Activated naive CD4-positive, alpha-beta T cell treated with anti-CD3 and anti-CD28 coated beads, Interleukin-2, amount 50 U/mL, for 72 hours (primary cell): ENCODE data around the gene ZC3H11A. TPM values are rescaled to one million over a fixed set of nuclear protein-coding genes. Genes with fewer than 3 reads are reported as not detected.
"Not testable (repeated sequence)": the region's sequence is repeated elsewhere in the genome, so short reads cannot be mapped to it uniquely, and the experiment has no call there.

Experiments used
- ATAC-seq, 2 donors: fragments of 150-1000 bp; cut with Tn5 transposase; 2 replicates each; pipeline ENCODE4 v1.10.0; 2021; ENCODE audit warnings: mild to moderate bottlenecking in 2 of 2, moderate library complexity in 2 of 2
- DNase-seq, 2 donors: peaks; one replicate each; pipeline ENCODE4 v3.0.0; 2021 to 2022; ENCODE audit warnings: low spot score in 2 of 2
- H3K27ac Mint-ChIP-seq, 2 donors: one replicate each; pipeline ENCODE4 v1.8.0; 2022; ENCODE audit warnings: mild to moderate bottlenecking in 2 of 2, mixed read lengths in 2 of 2
- H3K36me3 Mint-ChIP-seq, 2 donors: one replicate each; pipeline ENCODE4 v1.8.0; 2022; ENCODE audit warnings: mixed read lengths in 2 of 2
- H3K9me3 Mint-ChIP-seq, 2 donors: one replicate each; pipeline ENCODE4 v1.8.0; 2022; ENCODE audit warnings: mixed read lengths in 2 of 2
- total RNA-seq, 2 donors: library from RNA; stranded (reverse); gene quantifications; one replicate each; pipeline ENCODE4 v1.2.3, GENCODE V29; 2022

ZC3H11A gene
- total RNA-seq, 2 donors from 2014 or later: 95.4 to 161 TPM

- Mint-ChIP-seq H3K9me3 (no peaks in the 10 kb centered on the region), H3K36me3 (peaks cover 0 to 20% of the 10 kb centered on the region in 2 donors), H3K27ac (peak overlapping the region in 1 of 2 donors; percentile 81)
- ATAC-seq (no peak), DNase-seq (no peak)
These were observed 10.3 kb downstream of the ZC3H11A start for GRCh38 chr1:203805689-203806088.

DNA sequence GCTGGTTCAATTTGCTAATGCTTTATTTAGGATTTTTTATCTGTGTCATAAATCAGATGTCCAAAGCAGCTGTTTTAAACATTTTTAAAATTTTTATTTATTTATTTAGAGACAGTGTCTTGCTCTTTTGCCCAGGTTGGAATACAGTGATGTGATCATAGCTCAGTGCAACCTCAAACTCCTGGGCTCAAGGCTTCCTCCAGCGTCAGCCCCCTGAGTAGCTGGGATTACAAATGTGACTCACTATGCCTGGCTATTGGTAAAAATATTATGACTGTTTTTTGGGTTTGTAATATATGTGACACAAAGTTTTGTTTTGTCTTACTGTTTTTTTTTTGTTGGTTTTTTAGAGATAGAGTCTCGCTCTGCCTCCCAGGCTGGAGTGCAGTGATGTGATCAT, 11.8 kb downstream of the ZC3H11A start:
- H3K27ac Mint-ChIP-seq: peak overlapping the region in 1 of 2 donors; percentile 50

DNA sequence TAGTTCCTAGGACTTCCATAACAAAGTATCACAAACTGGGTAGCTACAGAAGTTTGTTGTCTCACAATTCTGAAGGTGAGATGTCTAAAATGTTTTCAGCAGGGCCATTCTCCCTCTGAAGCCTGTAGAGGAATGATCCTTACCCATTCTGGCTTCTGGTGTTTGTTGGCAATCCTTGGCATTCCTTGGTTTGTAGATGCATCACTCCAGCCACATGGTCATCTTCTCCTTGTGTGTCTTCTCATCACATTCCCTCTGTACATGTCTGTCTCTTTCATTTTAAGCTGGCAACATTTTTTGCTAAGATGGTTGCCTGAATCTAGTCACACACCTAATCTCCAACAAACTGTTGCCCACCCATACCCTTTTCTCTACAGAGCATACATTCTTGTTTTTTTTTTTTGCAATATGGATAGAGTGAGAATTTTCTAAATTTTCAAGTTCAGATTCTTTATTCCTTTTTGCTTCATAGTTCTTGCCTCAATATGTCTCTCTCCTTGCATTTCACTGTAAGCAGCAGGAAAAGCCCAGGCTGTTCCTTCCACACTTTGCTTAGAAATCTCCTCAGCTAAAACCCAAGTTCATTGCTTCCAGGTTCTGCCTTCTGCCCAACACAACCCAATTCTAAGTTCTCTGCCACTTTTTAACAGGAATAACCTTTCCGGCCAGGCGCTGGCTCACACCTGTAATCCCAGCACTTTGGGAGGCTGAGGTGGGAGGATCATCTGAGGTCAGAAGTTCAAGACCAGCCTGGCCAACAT, 18.3 kb downstream of the ZC3H11A start:
- DNase-seq: no peak
- peaks cover 0 to 37% of the 10 kb centered on the region in 2 donors for H3K36me3 Mint-ChIP-seq
- no peak overlapping the region for H3K27ac Mint-ChIP-seq
- H3K9me3 Mint-ChIP-seq: no peaks in the 10 kb centered on the region
- ATAC-seq: no peak

More for the DNA sequence above, 11.8 kb downstream of the ZC3H11A start:
- Mint-ChIP-seq H3K36me3 (peaks cover 0 to 30% of the 10 kb centered on the region in 2 donors), H3K9me3 (no peaks in the 10 kb centered on the region)
- DNase-seq (no peak), ATAC-seq (no peak)

DNA sequence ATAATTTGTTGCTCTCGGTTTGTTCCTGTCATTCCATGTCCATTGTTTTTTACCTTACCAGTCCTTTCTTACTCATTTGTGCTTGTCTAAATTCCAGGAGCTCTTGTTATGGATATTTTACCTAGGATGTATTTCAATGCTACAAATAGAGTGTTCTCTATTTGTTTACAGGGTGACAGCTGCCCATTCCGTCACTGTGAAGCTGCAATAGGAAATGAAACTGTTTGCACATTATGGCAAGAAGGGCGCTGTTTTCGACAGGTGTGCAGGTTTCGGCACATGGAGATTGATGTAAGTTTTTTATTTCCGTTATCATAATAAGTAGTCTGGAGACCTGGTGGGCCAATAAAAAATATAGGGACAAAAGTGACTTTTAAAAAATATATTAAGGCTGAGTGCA, 23.0 kb downstream of the ZC3H11A start:
- no peak for ATAC-seq
- Mint-ChIP-seq H3K9me3 (no peaks in the 10 kb centered on the region), H3K27ac (peak overlapping the region in 1 of 2 donors; percentile 58), H3K36me3 (peaks cover 17 to 40% of the 10 kb centered on the region in 2 donors)
- no peak for DNase-seq

DNA sequence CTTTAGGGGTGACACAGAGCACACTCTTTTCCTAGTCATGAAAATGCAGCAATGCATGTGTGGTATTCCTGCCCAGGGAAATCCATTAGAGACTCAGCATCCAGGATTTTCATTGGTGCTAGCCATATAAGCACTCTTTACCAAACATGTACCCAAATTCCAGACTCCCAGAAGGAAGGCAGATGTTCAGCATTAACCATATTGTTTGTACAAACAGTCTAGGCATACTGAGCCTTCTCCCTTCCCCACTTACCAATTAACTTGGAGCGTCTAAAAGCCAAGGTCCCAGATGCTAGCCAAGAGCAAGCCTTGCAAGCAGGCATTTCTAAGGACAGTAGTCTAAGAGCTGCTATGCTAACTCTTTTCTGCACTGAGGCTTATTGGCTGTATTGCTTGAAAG, 27.9 kb downstream of the ZC3H11A start:
- no peaks in the 10 kb centered on the region for H3K9me3 Mint-ChIP-seq
- no peak for ATAC-seq
- no peak for DNase-seq
- H3K36me3 Mint-ChIP-seq: peaks cover 24 to 40% of the 10 kb centered on the region in 2 donors
- H3K27ac Mint-ChIP-seq: peak overlapping the region in 1 of 2 donors; percentile 0

GRCh38 chr1:203826175-203826574, 30.8 kb downstream of the ZC3H11A start:
- Mint-ChIP-seq H3K36me3 (peaks cover 24 to 43% of the 10 kb centered on the region in 2 donors), H3K27ac (no peak overlapping the region), H3K9me3 (no peaks in the 10 kb centered on the region)
- no peak for DNase-seq
- ATAC-seq: no peak

DNA sequence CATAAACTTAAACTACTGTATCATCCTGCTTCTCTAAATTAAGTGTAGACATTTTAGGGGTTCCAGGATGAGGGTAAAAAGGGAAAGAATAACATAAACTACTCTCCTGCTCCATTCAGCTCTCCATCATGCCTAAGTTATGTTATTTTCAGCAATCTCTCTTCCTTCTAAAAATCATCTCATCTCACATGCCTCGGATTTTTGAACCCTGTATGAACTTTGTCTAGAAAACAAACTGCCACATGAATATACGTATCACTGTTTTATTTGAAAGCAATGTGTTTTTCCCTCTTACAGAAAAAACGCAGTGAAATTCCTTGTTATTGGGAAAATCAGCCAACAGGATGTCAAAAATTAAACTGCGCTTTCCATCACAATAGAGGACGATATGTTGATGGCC, 32.6 kb downstream of the ZC3H11A start:
- DNase-seq (no peak), ATAC-seq (no peak)
- Mint-ChIP-seq H3K27ac (no peak overlapping the region), H3K36me3 (peaks cover 16 to 40% of the 10 kb centered on the region in 2 donors), H3K9me3 (no peaks in the 10 kb centered on the region)

- ATAC-seq: no peak
- Mint-ChIP-seq H3K27ac (no peak overlapping the region), H3K36me3 (peaks cover 16 to 40% of the 10 kb centered on the region in 2 donors), H3K9me3 (no peaks in the 10 kb centered on the region)
- no peak for DNase-seq
These were observed 33.1 kb downstream of the ZC3H11A start for GRCh38 chr1:203828503-203828902.

GRCh38 chr1:203829247-203829646, 33.8 kb downstream of the ZC3H11A start:
- DNase-seq, H3K9me3 Mint-ChIP-seq, ATAC-seq, H3K27ac Mint-ChIP-seq: not testable (repeated sequence)
- H3K36me3 Mint-ChIP-seq: peaks cover 16 to 40% of the 10 kb centered on the region in 2 donors

DNA sequence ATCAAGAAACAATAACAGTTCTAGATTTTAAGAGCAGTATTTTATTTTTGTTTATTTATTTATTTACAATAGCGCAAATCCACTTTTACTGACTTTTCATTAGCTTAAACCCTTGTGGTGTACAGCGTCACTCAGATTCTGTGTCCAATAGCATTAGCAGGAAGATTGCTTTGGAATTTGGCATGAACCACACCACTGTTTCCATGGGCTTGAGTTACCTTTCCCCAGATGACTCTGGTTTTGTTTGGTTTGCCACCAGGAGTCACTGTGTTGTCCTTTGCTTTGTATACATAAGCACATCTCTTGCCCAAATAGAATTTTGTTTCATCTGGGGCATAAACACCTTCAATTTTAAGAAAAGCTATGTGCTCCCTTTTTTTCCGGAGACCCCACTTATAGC, 40.1 kb downstream of the ZC3H11A start:
- H3K9me3 Mint-ChIP-seq: no peaks in the 10 kb centered on the region
- H3K36me3 Mint-ChIP-seq: peaks cover 16 to 22% of the 10 kb centered on the region in 2 donors
- no peak for ATAC-seq
- no peak overlapping the region for H3K27ac Mint-ChIP-seq
- DNase-seq: no peak

GRCh38 chr1:203839081-203839480, 43.7 kb downstream of the ZC3H11A start:
- Mint-ChIP-seq H3K36me3 (peaks cover 16 to 33% of the 10 kb centered on the region in 2 donors), H3K9me3 (no peaks in the 10 kb centered on the region), H3K27ac (peak overlapping the region in 1 of 2 donors; percentile 71)
- DNase-seq (no peak), ATAC-seq (no peak)

DNA sequence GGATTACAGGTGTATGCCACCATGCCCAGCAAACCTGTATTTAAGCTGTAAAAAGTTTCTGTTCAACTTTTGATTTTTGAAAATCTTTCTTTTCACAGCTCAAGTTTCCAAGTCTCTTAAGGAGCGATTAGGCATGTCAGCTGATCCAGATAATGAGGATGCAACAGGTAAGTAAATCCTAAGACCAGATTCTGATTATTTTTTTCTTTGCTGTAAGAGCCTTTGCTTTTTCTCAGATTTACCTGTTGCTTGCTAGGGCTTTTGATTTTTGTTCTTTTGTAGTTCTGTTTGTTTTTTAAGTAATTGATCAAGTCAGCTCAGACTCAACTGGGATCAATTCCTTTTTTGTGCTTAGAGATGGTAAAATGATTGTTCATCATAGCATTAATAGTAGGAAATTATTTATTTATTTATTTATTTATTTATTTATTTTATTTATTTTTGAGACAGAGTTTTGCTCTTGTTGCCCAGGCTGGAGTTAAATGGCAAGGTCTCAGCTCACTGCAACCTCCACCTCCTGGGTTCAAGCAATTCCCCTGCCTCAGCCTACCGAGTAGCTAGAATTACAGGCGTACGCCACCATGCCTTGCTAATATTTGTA, 44.9 kb downstream of the ZC3H11A start:
- Mint-ChIP-seq H3K27ac (peak overlapping the region in 1 of 2 donors; percentile 72), H3K36me3 (peaks cover 16 to 33% of the 10 kb centered on the region in 2 donors), H3K9me3 (no peaks in the 10 kb centered on the region)
- ATAC-seq (no peak), DNase-seq (no peak)

DNA sequence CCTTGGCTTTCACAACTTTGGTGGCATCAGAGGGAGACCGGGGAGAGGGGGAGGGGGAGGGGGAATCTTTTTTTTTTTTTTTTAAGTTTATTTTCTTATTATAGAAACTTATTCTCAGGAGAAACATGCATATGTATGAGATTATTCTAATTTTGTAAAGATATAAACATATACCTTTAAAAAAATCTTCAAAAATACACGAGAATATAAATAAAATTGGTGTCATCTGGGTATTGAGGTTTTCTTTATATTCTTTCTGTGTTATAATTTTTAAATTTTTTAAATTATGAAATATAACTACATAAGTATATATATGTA, 47.1 kb downstream of the ZC3H11A start:
- peaks cover 18 to 30% of the 10 kb centered on the region in 2 donors for H3K36me3 Mint-ChIP-seq
- DNase-seq (no peak), ATAC-seq (no peak)
- no peaks in the 10 kb centered on the region for H3K9me3 Mint-ChIP-seq
- H3K27ac Mint-ChIP-seq: no peak overlapping the region

DNA sequence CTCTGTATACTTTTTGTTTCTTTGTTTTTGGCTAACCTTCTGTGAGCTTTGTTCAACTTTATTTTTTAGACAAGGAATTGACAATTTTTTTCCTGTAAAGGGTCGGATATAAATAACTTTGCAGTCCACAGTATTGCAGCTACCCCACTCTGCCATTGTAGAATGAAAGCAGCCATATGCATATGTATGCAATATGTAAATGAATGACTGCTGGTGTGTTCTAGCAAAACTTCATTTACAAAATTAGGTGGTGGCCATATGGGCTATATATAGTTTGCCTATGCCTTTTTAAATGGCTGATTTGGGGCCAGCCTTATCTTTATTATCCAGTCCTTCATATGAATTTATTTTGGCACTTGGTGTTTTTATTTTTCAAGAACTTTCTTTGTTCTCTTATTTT, 48.0 kb downstream of the ZC3H11A start:
- H3K36me3 Mint-ChIP-seq: peaks cover 10 to 21% of the 10 kb centered on the region in 2 donors
- no peak for DNase-seq
- ATAC-seq: no peak
- no peak overlapping the region for H3K27ac Mint-ChIP-seq
- no peaks in the 10 kb centered on the region for H3K9me3 Mint-ChIP-seq

Other genes with a start within 250 kb of the ZC3H11A start
- gene ATP2B4, start 168.8 kb upstream of the ZC3H11A start, total RNA-seq: 10 to 100 TPM; 12.2 to 56.1 TPM
- gene LAX1, start 30.4 kb upstream of the ZC3H11A start, total RNA-seq: 10 to 100 TPM; 12.3 to 20.4 TPM
- 10 to 100 TPM; 28.4 to 47.7 TPM for gene ZBED6, start within 50 bp of the ZC3H11A start, total RNA-seq
- gene SNRPE, start 66.0 kb downstream of the ZC3H11A start, total RNA-seq: 100 to 1,000 TPM; 211 to 285 TPM